Left ventricle myocardium inferior (tissue), 1 donor: ENCODE results near the gene NOXA1. TPM values are rescaled to one million over a fixed set of nuclear protein-coding genes. Genes with fewer than 3 reads are reported as not detected.

Source experiments
- DNase-seq: peaks from one replicate; pipeline ENCODE4 v3.0.0-alpha.2; 2020
- H3K27ac ChIP-seq: fragments of 200-600 bp; replicated peaks from 2 replicates; pipeline ENCODE4 v1.8.0; 2021
- H3K27me3 ChIP-seq: fragments of 200-600 bp; 2 replicates; pipeline ENCODE4 v1.8.0; 2021; ENCODE audit warnings: low read depth
- H3K36me3 ChIP-seq: fragments of 200-600 bp; 2 replicates; pipeline ENCODE4 v1.8.0; 2021
- H3K4me1 ChIP-seq: fragments of 200-600 bp; 2 replicates; pipeline ENCODE4 v1.8.0; 2021
- H3K4me3 ChIP-seq: fragments of 200-600 bp; 2 replicates; pipeline ENCODE4 v1.8.0; 2021; ENCODE audit warnings: mild to moderate bottlenecking, moderate library complexity
- H3K9me3 ChIP-seq: fragments of 200-600 bp; replicated peaks from 2 replicates; pipeline ENCODE4 v1.8.0; 2021
- CTCF ChIP-seq: fragments of 200-600 bp; IDR thresholded peaks from 2 replicates; pipeline ENCODE4 v1.8.0; 2021; ENCODE audit warnings: antibody characterized with exemption, mild to moderate bottlenecking, borderline replicate concordance
- intact Hi-C: fragments of 100-400 bp; cut with micrococcal nuclease; formaldehyde crosslinking; loops from one replicate; pipeline ENCODE4 v1.11.0; 2022
- total RNA-seq: library from RNA; stranded (reverse); fragmentation: NEBNext Ultra II Directional; extraction: Animal tissue kit (Norgen Biotek cat#: 25700); gene quantifications from one replicate; pipeline ENCODE4 v1.2.1, GENCODE V29; 2021
- donor health status: DM: no; HTN: yes; CAD: no; lungs with severe emphysema.

Gene NOXA1
- total RNA-seq, 1 donor from 2014 or later: 2.0 TPM

GRCh38 chr9:137434498-137435380 is 11.5 kb downstream of the NOXA1 start:
- H3K36me3 ChIP-seq: no peaks in the 10 kb centered on the region
- DNase-seq: peak; percentile 9
- H3K4me3 ChIP-seq: no peak overlapping the region
- peaks cover 9% of the 10 kb centered on the region for H3K4me1 ChIP-seq
- no peak overlapping the region for H3K27ac ChIP-seq
- intact Hi-C loops: no loop called here
- peaks cover 12% of the 10 kb centered on the region for H3K27me3 ChIP-seq
- no peaks in the 10 kb centered on the region for H3K9me3 ChIP-seq
- TF ChIP-seq CTCF: no peak

DNA sequence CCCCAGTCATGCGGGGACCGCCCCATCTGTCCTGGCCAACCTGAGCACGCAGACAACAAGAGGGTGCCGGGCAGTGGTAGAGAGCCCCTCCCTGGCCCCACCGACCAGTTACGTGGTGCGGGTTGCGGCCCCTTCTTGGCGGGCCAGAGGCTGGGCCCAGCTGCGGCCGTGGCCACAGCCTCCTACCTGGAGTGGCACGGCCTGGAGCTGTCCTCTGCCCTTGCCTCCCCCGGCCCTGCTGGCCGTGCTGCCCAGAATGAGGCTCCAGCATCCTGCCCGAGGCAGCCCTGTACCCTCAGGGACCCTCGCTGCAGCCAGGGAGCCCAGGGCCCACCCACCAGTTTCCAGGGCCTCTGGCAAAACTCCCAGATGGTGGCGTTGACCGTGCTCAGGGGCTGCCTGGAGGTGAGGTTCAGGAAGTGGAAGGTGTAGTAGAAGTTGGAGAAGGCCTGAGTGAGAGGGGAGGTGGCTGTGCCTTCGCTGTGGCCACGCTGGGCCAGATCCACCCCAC is 12.2 kb downstream of the NOXA1 start:
- Histone ChIP-seq H3K27me3 (peaks cover 12% of the 10 kb centered on the region), H3K27ac (no peak overlapping the region), H3K36me3 (no peaks in the 10 kb centered on the region), H3K4me3 (no peak overlapping the region), H3K4me1 (peaks cover 9% of the 10 kb centered on the region), H3K9me3 (no peaks in the 10 kb centered on the region)
- DNase-seq: peak; percentile 7
- no peak for TF ChIP-seq CTCF
- intact Hi-C loops: no loop called here

DNA sequence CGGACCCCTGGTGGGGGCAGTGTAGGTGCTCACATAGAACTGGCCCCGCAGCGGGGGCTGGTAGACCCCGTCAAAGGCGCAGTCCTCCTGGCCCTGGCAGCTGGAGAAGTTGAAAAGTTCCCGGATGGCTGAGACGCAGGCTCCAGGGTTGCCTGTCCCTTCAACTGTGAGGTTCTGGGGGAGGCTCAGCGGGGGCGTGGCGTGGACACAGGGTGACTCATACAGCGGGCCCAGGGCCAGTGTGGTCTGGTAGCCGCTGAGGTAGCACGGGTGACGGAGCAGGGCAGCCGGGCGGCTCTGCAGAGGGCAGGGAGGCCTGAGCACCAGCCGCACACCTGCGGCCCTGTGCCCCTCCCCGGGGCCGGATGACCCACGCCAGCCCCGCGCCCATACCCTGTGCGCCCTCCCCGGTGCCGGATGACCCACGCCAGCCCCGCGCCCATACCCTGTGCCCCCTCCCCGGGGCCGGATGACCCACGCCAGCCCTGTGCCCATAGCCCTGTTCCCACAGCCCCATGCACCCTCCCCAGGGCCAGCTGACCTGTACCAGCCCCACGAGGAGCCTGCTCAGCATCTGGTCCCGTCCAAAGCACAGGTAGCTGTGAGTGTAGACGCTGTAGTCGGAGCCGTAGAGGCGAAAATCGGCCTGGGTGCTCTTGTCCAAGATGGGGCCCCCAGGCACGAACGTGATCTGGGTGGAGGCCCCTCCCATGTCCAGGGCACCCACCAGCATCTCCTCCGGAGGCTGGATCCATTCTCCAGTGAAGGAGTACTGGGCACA is 13.0 kb downstream of the NOXA1 start:
- no peak overlapping the region for H3K27ac ChIP-seq
- H3K27me3 ChIP-seq: peaks cover 13% of the 10 kb centered on the region
- intact Hi-C loops: no loop called here
- H3K36me3 ChIP-seq: no peaks in the 10 kb centered on the region
- DNase-seq: peak; percentile 38
- H3K4me3 ChIP-seq: no peak overlapping the region
- no peaks in the 10 kb centered on the region for H3K9me3 ChIP-seq
- no peak for TF ChIP-seq CTCF
- H3K4me1 ChIP-seq: peaks cover 10% of the 10 kb centered on the region

DNA sequence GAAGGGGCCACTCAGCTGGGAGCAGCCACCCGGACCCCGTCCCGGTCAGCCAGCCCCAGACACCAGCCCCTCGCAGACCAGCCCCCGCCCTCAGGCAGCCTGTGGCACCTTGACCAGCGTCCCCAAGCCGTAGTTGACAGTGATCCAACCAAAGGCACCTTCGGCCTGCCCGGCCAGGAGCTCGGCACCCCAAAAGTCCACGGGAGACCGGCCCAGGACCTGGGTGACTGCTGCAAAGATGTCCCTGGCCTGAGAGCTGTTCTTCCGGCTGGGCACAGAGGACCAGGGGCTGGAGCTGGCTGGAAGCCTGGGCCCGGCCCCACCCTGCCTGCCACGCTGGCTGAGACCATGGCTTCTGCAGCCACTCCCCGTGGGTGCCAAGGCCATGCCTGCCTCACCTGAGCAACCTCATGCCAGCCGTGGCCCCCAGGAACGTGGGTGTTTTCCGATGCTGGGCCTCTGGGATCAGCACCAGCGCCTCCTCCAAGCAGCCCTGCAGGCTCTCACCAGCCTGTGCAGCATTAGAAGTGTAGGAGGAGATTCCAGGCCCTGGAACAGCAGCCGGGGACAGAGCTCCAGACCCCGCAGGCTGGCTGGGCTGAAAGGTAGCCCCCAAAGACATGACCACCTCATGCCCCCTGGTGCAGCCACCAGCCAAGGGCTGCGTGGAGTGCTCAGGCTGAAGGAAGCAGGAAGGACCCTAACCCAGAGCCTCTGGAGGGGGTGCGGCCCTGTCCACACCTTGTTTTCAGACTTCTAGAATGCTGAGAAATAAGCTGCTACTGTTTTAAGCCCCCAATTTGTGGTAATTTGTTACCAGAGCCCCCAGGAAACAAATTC is 13.8 kb downstream of the NOXA1 start:
- H3K4me3 ChIP-seq: no peak overlapping the region
- DNase-seq: no peak
- H3K27ac ChIP-seq: no peak overlapping the region
- TF ChIP-seq CTCF: no peak
- H3K36me3 ChIP-seq: no peaks in the 10 kb centered on the region
- intact Hi-C loops: no loop called here
- H3K4me1 ChIP-seq: peaks cover 18% of the 10 kb centered on the region
- no peaks in the 10 kb centered on the region for H3K9me3 ChIP-seq
- peaks cover 21% of the 10 kb centered on the region for H3K27me3 ChIP-seq
